ENCODE results near the gene ADCY10.
"Not testable (repeated sequence)": the region's sequence is repeated elsewhere in the genome, so short reads cannot be mapped to it uniquely, and the experiment has no call there.

The ADCY10 gene

DNA sequence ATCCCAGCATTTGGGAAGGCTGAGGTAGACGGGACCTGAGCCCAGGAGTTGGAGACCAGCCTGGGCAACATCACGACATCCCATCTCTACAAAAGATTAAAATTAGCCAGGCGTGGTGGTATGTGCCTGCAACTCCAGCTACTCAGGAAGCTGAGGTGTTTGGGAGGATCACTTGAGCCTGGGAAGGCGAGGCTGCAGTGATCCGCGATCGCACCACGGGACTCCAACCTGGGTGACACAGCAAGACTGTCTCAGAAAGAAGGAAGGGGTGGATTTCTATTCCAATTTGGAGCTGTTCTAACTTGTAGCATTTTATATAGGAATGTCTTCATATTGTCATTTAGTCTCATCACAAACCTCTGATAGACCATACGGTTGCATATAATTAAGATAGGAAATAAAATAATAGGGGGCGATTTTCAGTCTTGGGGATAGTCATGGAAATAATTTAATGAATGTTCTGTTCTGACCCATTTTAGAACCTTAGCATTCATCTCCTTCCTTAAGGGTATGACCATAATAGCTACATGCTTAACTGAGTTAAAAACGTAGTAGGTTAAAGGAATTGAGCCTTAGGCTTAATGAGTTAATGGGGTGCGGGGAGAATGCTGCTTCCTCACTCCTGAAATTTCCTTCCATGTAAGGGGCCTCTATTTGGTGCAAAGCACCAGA lies 93.1 kb downstream of the ADCY10 start:
- H3K4me3 ChIP-seq (ENCODE audit: low read depth, low read length), result no peak overlapping the region
- TF ChIP-seq, protein P1, sequence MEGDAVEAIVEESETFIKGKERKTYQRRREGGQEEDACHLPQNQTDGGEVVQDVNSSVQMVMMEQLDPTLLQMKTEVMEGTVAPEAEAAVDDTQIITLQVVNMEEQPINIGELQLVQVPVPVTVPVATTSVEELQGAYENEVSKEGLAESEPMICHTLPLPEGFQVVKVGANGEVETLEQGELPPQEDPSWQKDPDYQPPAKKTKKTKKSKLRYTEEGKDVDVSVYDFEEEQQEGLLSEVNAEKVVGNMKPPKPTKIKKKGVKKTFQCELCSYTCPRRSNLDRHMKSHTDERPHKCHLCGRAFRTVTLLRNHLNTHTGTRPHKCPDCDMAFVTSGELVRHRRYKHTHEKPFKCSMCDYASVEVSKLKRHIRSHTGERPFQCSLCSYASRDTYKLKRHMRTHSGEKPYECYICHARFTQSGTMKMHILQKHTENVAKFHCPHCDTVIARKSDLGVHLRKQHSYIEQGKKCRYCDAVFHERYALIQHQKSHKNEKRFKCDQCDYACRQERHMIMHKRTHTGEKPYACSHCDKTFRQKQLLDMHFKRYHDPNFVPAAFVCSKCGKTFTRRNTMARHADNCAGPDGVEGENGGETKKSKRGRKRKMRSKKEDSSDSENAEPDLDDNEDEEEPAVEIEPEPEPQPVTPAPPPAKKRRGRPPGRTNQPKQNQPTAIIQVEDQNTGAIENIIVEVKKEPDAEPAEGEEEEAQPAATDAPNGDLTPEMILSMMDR (IDR thresholded peaks at IDR 0.05; ENCODE audit: low read depth, low read length, missing control alignments), result no peak
- no peak for DNase-seq (ENCODE audit: low read depth)

DNA sequence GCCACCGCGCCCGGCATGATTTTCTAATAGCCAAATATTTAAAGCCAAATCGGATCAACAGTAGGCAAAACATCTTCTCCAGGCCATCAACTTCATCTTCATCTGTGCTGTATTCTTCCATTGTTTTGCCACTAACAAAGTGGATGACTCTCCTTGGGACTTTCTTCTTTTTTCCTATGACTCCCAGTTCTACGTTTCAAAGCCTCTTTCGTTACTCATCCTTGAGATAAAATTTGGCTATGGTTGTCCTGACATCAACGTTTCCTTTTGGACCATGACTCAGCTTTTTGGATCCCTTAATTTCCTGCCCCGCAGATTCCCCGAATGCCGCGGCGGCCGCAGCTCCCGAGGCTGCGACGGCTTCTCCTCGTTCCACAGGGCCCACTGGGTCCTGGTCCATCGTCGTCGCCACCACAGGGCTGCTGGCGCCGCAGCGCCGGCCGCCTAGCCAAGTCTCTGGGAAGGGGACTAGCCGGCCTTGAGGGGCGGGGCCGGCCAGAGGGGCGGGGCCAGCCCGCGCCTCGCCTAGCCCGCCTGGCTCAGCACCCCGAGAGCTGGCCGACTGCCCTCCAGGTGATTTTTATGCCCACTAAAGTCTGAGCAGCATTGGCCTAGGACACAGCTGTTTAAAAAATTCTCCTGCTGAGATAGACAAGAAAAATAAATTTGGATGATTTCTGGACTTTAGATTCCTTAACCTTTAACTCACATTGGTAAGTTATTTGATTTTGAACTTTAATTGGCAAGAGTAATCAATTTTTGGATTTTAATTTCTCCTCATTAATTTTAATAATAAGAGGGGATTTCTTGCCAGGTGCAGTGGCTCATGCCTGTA lies 93.9 kb downstream of the ADCY10 start:
- TF ChIP-seq, protein P1 (IDR thresholded peaks at IDR 0.05; ENCODE audit: low read depth, low read length, missing control alignments), result no peak
- H3K4me3 ChIP-seq (ENCODE audit: low read depth, low read length), result peak overlapping the region; percentile 49

DNA sequence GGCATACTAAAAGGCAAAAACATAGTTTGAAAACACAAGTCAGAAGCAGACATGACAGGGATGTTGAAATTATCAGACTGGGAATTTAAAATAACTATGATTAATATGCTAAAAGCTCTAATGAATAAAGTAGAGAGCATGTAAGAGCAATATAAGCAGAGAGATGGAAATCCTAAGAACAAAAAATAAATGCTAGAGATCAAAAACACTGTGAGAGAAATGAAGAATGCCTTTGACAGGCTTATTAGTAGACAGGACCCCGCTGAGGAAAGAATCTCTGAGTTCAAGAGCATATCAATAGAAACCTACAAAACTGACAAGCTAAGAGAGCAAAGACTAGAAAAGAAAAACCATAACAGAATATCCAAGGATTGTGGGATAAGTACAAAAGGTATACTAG lies 98.3 kb downstream of the ADCY10 start:
- no peak for DNase-seq (ENCODE audit: low read depth)
- TF ChIP-seq, protein P1 (IDR thresholded peaks at IDR 0.05; ENCODE audit: low read depth, low read length, missing control alignments), result no peak
- H3K4me3 ChIP-seq (ENCODE audit: low read depth, low read length), result no peak overlapping the region

More for the DNA sequence above, 93.9 kb downstream of the ADCY10 start:
- DNase-seq (ENCODE audit: low read depth), result no peak

DNA sequence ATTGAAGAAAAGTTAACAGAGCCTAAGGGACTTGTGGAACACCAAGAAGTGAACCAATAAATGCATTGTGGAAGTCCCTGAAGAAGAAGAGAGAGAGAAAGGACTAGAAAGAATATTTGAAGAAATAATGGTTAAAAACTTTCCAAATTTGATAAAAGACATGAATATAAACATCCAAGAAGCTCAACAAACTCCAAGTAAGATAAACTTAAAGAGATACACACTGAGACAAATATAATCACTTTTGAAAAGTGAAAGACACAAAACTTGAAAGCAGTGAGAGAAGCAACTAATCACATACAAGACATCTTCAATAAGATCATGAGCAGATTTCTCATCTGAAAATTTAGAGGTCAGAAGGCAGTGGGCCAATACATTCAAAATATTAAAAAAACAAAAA lies 101.0 kb downstream of the ADCY10 start:
- no peak overlapping the region for H3K4me3 ChIP-seq (ENCODE audit: low read depth, low read length)
- DNase-seq (ENCODE audit: low read depth), result no peak
- TF ChIP-seq, protein P1 (IDR thresholded peaks at IDR 0.05; ENCODE audit: low read depth, low read length, missing control alignments), result no peak

DNA sequence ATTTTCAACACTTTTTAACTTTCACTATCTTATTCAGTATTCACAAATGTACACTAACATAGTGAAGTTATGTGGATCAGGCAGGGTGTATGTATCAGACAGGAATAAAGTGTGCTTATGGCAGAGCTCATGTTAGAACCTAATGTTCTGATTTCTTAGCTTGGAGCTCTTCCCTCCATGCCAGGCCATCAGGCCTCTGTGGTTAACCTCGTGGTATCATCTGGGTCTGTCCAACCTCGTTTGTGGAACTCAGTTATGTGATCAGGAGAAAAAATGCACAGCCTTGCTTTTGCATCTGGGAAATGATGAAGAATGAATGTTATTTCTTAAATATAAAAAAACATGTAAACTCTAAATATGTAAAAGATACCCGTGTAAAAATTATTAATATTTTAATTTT lies 105.2 kb downstream of the ADCY10 start:
- no peak overlapping the region for H3K4me3 ChIP-seq (ENCODE audit: low read depth, low read length)
- TF ChIP-seq, protein P1 (IDR thresholded peaks at IDR 0.05; ENCODE audit: low read depth, low read length, missing control alignments), result no peak
- no peak for DNase-seq (ENCODE audit: low read depth)

DNA sequence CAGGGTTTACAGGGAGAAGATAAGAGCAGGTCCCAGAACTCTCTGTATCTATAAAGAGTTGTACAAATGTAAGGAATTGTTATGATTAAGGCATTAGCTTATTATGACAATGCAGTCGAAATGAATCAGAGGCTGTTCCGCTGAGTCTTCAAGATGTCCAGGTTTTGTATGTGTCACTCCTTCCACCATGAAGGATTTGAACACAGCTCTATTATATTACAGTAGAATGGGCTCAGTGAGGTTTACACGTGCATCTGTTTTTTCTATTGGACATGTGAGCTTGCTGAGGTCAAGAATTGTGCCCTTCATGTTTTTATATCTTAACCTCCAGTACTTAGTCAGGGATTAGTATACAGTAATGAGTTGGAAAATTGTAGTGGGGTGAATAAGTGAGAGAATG lies 105.8 kb downstream of the ADCY10 start:
- TF ChIP-seq, protein P1 (IDR thresholded peaks at IDR 0.05; ENCODE audit: low read depth, low read length, missing control alignments), result no peak
- H3K4me3 ChIP-seq (ENCODE audit: low read depth, low read length), result no peak overlapping the region
- DNase-seq (ENCODE audit: low read depth), result no peak

DNA sequence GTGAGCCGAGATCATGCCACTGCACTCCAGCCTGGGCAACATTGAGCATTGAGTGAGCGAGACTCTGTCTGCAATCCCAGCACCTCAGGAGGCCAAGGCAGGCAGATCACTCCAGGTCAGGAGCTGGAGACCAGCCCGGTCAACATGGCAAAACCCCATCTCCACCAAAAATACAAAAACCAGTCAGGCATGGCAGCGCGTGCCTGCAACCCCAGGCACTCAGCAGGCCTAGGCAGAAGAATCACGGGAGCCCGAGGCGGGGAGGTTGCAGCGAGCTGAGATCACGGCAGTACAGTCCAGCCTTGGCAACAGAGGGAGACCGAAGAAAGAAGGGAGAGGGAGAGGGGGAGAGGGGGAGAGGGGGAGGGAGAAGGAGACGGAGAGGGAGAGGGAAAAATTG lies 107.3 kb downstream of the ADCY10 start:
- DNase-seq (ENCODE audit: low read depth); H3K4me3 ChIP-seq (ENCODE audit: low read depth, low read length): not testable (repeated sequence)

DNA sequence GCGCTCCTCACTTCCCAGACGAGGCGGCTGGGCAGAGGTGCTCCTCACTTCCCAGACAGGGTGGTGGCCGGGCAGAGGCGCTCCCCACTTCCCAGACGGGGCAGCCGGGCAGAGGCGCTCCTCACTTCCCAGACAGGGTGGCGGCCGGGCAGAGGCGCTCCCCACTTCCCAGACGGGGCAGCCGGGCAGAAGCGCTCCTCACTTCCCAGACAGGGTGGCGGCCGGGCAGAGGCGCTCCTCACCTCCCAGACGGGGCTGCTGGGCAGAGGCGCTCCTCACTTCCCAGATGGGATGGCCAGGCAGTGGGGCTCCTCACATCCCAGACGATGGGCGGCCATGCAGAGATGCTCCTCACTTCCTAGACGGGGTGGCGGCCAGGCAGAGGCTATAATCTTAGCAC lies 107.7 kb downstream of the ADCY10 start:
- H3K4me3 ChIP-seq (ENCODE audit: low read depth, low read length); DNase-seq (ENCODE audit: low read depth): not testable (repeated sequence)
